ES-I3 (cell line): ENCODE results near the gene AR.

Experiments
- H3K36me3 ChIP-seq: 2 replicates; pipeline ENCODE4 v1.6.1; 2013; ENCODE audit warnings: mild to moderate bottlenecking, low read length, control low read depth, moderate library complexity; ENCODE audit not compliant: insufficient read depth
- H3K4me1 ChIP-seq: 2 replicates; pipeline ENCODE4 v1.6.1; 2013; ENCODE audit warnings: mild to moderate bottlenecking, control low read depth, low read length; ENCODE audit not compliant: insufficient read depth
- H3K9ac ChIP-seq: 2 replicates; pipeline ENCODE4 v1.6.1; 2013; ENCODE audit warnings: low read depth, mild to moderate bottlenecking, low read length, moderate library complexity
- H3K9me3 ChIP-seq: 2 replicates; pipeline ENCODE4 v1.6.1; 2013; ENCODE audit warnings: mild to moderate bottlenecking, low read length, moderate library complexity; ENCODE audit not compliant: control insufficient read depth, insufficient read depth

Gene AR

GRCh38 chrX:67596839-67597790 lies 53.3 kb downstream of the AR start:
- Histone ChIP-seq H3K36me3 (no peaks in the 10 kb centered on the region), H3K9me3 (no peaks in the 10 kb centered on the region), H3K4me1 (no peaks in the 10 kb centered on the region), H3K9ac (no peak overlapping the region)

- no peaks in the 10 kb centered on the region for H3K9me3 ChIP-seq
- no peak overlapping the region for H3K9ac ChIP-seq
- no peaks in the 10 kb centered on the region for H3K36me3 ChIP-seq
- 0 out of 2 replicates have a peak, but pooled peaks cover 5% of the 10 kb centered on the region for H3K4me1 ChIP-seq
Measured at GRCh38 chrX:67599532-67599931, 55.7 kb downstream of the AR start.

GRCh38 chrX:67601771-67602170 lies 58.0 kb downstream of the AR start:
- Histone ChIP-seq H3K4me1 (0 out of 2 replicates have a peak, but pooled peaks cover 10% of the 10 kb centered on the region), H3K9ac (no peak overlapping the region), H3K9me3 (no peaks in the 10 kb centered on the region), H3K36me3 (no peaks in the 10 kb centered on the region)

- Histone ChIP-seq H3K9ac (no peak overlapping the region), H3K36me3 (no peaks in the 10 kb centered on the region), H3K4me1 (0 out of 2 replicates have a peak, but pooled peaks cover 10% of the 10 kb centered on the region), H3K9me3 (no peaks in the 10 kb centered on the region)
Measured at GRCh38 chrX:67604979-67605703, 61.3 kb downstream of the AR start.

GRCh38 chrX:67607466-67607865 lies 63.6 kb downstream of the AR start:
- H3K36me3 ChIP-seq = no peaks in the 10 kb centered on the region
- no peaks in the 10 kb centered on the region for H3K9me3 ChIP-seq
- peaks cover 14% of the 10 kb centered on the region; the same call in 1 of the 2 replicates for H3K4me1 ChIP-seq
- H3K9ac ChIP-seq = no peak overlapping the region

- Histone ChIP-seq H3K9ac (no peak overlapping the region), H3K4me1 (peaks cover 10% of the 10 kb centered on the region), H3K36me3 (no peaks in the 10 kb centered on the region), H3K9me3 (no peaks in the 10 kb centered on the region)
Measured at GRCh38 chrX:67610282-67610681, 66.5 kb downstream of the AR start.

GRCh38 chrX:67612231-67612630 lies 68.4 kb downstream of the AR start:
- Histone ChIP-seq H3K9ac (no peak overlapping the region), H3K36me3 (no peaks in the 10 kb centered on the region), H3K4me1 (peaks cover 6% of the 10 kb centered on the region), H3K9me3 (no peaks in the 10 kb centered on the region)

- Histone ChIP-seq H3K36me3 (no peaks in the 10 kb centered on the region), H3K9ac (no peak overlapping the region), H3K9me3 (no peaks in the 10 kb centered on the region), H3K4me1 (peaks cover 6% of the 10 kb centered on the region)
Measured at GRCh38 chrX:67613366-67613765, 69.5 kb downstream of the AR start.

- Histone ChIP-seq H3K4me1 (peaks cover 6% of the 10 kb centered on the region), H3K9ac (no peak overlapping the region), H3K9me3 (no peaks in the 10 kb centered on the region), H3K36me3 (no peaks in the 10 kb centered on the region)
Measured at GRCh38 chrX:67613996-67614395, 70.2 kb downstream of the AR start.

GRCh38 chrX:67614423-67614822 lies 70.6 kb downstream of the AR start:
- Histone ChIP-seq H3K9me3 (no peaks in the 10 kb centered on the region), H3K4me1 (peaks cover 6% of the 10 kb centered on the region), H3K36me3 (no peaks in the 10 kb centered on the region), H3K9ac (no peak overlapping the region)

GRCh38 chrX:67619253-67619652 lies 75.4 kb downstream of the AR start:
- Histone ChIP-seq H3K36me3 (no peaks in the 10 kb centered on the region), H3K4me1 (no peaks in the 10 kb centered on the region), H3K9ac (no peak overlapping the region), H3K9me3 (0 out of 2 replicates have a peak, but pooled peaks cover 4% of the 10 kb centered on the region)

GRCh38 chrX:67622053-67622585 lies 78.3 kb downstream of the AR start:
- 0 out of 2 replicates have a peak, but pooled peaks cover 4% of the 10 kb centered on the region for H3K9me3 ChIP-seq
- H3K4me1 ChIP-seq = no peaks in the 10 kb centered on the region
- no peak overlapping the region for H3K9ac ChIP-seq
- no peaks in the 10 kb centered on the region for H3K36me3 ChIP-seq

- H3K9ac ChIP-seq = no peak overlapping the region
- H3K36me3 ChIP-seq = no peaks in the 10 kb centered on the region
- no peaks in the 10 kb centered on the region for H3K4me1 ChIP-seq
- H3K9me3 ChIP-seq = 0 out of 2 replicates have a peak, but pooled peaks cover 4% of the 10 kb centered on the region
Measured at GRCh38 chrX:67624325-67624724, 80.5 kb downstream of the AR start.

GRCh38 chrX:67635424-67635823 lies 91.6 kb downstream of the AR start:
- Histone ChIP-seq H3K4me1 (peaks cover 10% of the 10 kb centered on the region; the same call in 1 of the 2 replicates), H3K9ac (no peak overlapping the region), H3K36me3 (no peaks in the 10 kb centered on the region), H3K9me3 (no peaks in the 10 kb centered on the region)
